CD4-positive, alpha-beta T cell treated with Interleukin-21 for 1 hour (primary cell): Measurements from ENCODE around the gene GPSM1.
A peak's percentile ranks its signal among the peaks of the same experiment; 100 is the strongest.

ENCODE experiments used
- DNase-seq: peaks from one replicate; pipeline ENCODE4 v3.0.0-alpha.2; 2020

Gene GPSM1

GRCh38 chr9:136379891-136380290 lies 52.6 kb downstream of the GPSM1 start:
- no peak for DNase-seq

GRCh38 chr9:136380381-136380780 lies 53.0 kb downstream of the GPSM1 start:
- DNase-seq: no peak

- no peak for DNase-seq
Measured at GRCh38 chr9:136381311-136381710, 54.0 kb downstream of the GPSM1 start.

DNA sequence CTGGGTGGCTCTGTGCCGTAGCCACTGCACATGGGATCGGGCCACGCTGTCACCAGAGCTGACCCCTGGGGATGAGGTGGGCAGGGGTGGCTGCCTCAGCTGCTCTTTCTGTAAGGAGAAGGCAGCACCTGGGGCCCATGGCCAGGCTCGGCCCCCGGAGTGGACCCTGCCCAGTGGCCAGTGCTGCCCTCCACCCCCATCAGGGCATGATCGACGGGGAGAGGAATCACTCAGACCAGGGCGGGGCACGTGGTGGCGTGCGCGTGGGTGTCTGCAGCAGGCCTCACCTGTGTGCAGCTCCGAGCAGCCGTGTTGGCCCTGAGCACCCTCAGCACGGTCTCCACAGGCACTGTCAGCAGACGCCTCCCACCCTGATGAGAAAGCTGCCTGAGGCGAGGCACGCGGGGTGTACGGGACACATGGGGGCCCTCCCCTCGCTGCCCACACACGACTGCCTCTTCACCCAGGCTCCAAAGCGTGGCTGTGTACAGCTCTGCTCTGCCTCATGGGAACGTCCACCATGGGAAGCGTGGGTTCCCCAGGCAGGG lies 54.7 kb downstream of the GPSM1 start:
- DNase-seq: no peak

- no peak for DNase-seq
Measured at GRCh38 chr9:136383436-136383835, 56.1 kb downstream of the GPSM1 start.

GRCh38 chr9:136385015-136385414 lies 57.7 kb downstream of the GPSM1 start:
- peak; percentile 48 for DNase-seq

GRCh38 chr9:136386018-136386417 lies 58.7 kb downstream of the GPSM1 start:
- DNase-seq: no peak

DNA sequence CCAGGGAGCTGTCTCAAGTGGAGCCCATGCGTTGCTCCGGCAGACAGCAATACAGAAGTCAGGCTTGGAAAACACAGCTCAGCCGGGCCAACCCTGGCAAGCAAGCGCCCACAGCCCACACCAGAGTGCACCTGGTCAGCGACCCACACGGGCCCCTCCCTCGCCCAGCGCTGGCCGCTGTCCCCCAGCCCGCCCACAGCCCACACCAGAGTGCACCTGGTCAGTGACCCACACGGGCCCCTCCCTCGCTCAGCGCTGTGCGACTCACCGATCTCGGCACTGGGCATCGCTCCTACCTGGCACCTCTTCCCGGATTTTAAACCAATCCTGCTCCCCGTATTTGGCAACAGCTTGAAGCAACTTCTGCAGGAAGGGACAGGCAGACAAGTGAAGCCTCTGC lies 59.9 kb downstream of the GPSM1 start:
- no peak for DNase-seq

DNA sequence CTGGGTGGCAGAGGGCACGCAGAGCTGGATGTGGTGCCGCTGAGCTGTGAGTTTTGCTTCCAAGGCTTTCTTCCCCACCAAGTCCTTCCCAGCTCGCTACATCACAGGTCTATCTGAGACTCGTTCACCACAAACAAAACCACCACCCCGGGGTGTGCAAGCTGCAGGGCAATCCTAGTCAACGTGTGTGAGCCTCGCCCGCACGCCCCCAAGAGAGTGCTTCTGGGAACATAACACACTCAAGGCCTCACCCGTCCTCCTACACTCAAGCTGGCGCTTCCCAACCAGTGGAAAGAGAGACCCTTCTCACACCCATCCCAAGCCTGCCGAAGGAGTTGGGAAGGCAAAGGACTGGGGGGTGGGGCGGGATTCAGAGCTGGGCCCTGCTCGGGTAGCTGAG lies 62.1 kb downstream of the GPSM1 start:
- no peak for DNase-seq

DNA sequence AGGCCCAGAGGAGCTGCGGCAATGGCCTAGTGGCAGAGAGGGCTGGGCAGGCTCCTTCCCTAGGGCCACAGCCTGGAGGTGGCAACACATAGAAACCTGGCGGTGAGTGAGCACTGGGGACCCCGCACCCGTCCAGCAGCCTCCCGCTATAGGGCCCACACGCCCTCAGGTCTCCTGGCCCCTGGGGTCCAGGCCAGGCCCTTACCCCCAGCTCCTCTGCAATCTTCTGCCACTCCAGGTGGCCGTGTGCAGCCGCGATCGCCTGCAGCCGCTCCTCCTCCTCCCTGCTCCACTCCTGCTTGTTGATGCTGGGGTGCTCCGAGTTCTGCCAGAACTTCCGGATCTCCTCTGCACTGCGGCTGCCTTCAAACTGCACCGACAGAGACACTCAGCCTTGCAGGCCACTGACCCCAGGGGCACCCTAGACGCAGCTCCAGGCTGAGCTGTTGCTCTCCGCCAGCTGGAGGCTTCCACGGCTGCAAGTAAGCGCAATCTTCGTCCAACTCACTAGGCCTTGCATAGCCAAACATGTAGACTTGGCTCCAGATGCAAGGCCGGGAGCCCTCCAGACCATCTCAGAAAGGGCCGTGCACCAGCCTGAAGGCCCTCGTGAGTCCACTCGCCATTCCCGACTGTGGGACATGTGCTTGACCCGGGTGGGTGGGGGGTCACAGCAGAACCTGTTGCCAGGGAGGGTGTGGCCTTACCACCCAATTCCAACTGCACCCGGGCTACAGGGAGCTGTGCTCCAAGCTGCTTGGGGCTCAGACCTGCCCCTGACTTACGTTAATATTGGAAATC lies 64.6 kb downstream of the GPSM1 start:
- no peak for DNase-seq

DNA sequence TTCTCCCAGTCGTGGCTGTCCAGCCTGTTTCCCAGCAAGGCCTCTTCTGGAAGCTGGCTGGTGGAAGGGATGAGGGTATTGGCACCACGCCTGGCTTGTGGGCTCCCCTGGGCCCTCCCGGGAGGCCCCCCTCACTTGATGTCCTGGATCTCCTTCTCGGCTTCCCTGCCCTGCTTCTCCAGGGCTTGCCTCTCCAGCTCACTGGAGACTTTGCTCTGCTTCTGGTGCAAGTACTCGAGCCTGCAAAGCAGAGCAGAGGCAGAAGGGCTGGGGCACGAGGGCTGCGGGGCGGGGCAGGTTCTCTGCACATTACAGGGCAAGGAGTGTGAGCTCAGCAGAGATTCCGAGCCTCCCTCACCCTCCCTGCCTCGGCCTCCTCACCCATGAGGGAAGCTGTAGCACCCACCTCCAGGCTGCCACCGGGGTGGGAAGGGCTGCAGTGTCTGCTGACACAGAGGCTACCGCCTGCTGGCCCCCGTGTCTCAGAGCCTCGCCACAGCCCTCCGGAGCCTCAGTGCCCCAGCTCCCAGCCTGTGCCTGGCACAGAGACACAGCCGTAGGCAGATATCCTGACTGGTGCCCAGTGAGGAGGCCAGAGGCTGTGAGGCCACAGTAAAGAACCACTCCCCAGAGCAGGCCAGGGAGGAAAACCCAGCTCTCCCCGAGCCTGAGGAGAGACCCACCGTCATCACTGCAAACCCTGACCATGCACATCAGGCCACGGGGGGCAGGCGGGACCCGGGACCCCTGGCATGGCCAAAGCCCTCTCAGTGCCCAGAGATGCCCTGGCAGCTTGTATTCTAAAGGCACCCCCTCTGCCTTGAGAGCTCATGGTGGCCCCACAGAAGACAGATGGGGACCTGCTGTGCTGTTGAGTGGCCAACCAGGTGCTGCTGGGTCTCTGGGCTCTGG lies 65.5 kb downstream of the GPSM1 start:
- no peak for DNase-seq

DNA sequence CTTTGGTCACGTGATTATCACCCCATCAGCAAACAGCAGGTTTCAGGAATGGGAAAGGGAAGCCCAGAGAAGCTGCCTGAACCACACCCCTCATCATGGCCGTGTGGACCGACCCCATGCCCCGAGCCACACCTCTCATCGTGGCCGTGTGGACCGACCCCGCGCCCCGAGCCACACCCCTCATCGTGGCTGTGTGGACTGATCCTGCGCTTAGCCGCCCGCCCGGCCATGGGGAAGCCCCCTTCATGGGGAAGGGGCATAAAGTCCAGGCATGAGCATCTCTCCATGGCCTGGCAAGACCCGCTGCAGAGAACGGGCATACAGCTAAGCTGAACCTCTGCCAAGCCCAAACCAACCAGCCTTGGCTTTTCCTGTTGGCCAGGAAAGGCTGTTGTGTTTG lies 66.2 kb downstream of the GPSM1 start:
- DNase-seq: no peak

- no peak for DNase-seq
Measured at GRCh38 chr9:136394312-136395019, 67.1 kb downstream of the GPSM1 start.

GRCh38 chr9:136395020-136395340 lies 67.6 kb downstream of the GPSM1 start:
- DNase-seq: no peak

DNA sequence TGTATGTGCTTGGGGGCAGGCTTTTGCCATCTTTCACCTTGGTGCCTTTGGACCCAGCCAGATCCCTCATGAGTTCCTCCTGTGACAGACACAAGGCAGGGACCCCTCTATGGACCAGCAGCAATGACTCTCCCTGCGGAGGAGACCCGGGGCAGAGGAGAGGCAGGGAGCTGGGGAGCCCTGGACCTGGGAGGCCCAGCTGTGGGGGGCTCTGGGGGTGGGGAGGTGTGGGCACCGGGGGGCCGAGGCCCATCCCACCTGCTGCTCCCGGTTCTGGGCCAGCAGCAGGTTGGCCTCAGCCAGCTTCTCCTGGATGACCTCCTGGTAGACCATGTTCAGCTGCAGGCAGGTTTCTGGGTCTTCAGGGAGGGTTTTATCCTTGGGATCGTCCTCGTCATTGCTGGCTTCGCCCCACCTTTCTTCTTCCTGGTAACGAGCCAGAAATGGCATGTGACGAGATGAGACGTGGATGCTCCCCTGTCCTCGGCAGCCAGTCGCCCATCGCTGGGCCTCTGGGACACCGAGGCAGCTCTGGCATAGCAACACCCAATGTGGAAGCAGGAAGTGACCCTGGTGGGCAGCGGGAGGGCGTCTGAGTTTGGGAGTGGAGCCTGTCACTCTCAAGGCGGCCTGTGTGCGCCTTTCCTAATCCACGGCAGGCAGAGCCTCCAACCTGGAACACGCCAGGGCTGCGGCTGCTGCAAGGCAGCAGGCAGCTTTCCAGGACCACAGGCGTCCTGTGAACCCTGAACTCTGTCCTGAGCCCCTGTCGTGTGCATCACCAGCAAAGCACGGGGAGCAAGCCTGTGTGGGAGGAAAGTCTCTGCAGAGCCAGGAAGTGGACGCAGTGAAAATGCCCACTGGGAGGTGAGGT lies 68.2 kb downstream of the GPSM1 start:
- DNase-seq: no peak

- DNase-seq: no peak
Measured at GRCh38 chr9:136396219-136396515, 68.8 kb downstream of the GPSM1 start.

DNA sequence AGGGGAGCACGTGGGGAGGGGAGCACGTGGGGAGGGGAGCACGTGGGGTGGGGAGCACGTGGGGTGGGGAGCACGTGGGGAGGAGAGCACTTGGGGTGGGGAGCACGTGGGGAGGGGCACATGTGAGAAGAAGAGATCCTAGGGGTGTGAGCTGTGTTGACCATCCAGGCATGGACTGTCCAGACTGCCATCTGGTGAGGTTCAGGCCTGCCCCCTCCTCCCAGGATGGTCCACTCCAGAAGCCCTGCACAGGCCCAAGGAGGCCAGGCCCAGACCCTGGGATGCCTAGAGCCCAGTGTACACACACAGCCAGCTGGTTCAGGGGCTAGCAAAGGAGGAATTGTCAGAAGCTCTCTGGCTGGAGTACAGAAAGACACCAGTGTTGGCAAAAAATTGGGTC lies 70.3 kb downstream of the GPSM1 start:
- no peak for DNase-seq

GRCh38 chr9:136398286-136398685 lies 70.9 kb downstream of the GPSM1 start:
- no peak for DNase-seq

GRCh38 chr9:136399176-136400037 lies 72.1 kb downstream of the GPSM1 start:
- peak; percentile 54 for DNase-seq

DNA sequence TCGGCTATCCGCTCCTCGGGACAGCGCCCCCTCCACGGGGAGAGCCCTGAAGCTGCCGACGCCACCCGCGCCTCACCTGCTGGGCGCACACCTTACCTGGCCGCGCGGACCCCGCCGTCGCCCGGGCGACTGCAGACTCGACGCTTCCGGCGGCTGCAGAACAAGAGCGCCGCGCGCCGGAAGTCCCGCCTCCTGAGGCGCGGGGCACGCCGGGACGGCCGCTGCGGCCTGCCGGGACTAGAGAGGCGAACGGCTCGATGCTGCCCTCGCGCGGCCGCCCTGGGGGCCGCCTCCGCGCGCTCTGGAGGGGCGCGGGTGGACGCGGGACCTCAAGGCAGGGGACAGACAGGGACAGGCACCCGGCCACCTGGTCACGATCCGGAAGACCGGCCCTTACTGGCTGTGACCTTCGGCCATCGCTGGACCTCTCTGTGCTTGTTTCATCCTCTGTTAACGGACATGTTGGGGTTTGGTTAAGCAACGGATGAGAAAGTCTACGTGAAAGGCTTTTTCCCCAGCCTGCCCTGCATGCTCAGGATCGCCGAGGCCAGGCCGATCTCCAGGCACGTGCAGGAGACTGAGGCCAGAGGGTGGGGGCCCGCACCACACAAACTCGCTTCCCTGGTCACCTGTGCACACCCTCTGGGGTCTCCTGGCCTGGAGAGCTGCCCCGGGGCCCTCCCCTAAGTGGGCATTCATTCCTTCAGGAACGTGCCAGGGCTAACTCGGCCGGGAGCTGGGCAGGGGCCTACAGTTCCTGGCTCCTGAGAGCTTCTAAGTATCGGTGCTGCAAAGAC lies 72.9 kb downstream of the GPSM1 start, which contains the start of gene SNAPC4:
TSS of gene SNAPC4 (minus strand) at position 133 of the 797 bp plus-strand sequence. CDS start 1,742 bp downstream, outside the sequence.
- peak; percentile 88 for DNase-seq
